Vagina (tissue), 2 donors: ENCODE results near the gene MUS81. TPM values are rescaled to one million over a fixed set of nuclear protein-coding genes. Genes with fewer than 3 reads are reported as not detected.

ENCODE experiments used
- DNase-seq, 2 donors: peaks; one replicate each; pipeline ENCODE4 v3.0.0-alpha.2; 2017; ENCODE audit errors: extremely low spot score in 2 of 2
- H3K27ac ChIP-seq: fragments of 200-600 bp; sonication (generic); one replicate; pipeline ENCODE4 v1.5.1; 2019
- H3K27me3 ChIP-seq: fragments of 200-600 bp; sonication (generic); one replicate; pipeline ENCODE4 v1.5.1; 2019
- H3K36me3 ChIP-seq, 2 donors: fragments of 200-600 bp; sonication (generic); one replicate each; pipeline ENCODE4 v1.5.1; 2017 to 2019
- H3K4me1 ChIP-seq: fragments of 200-600 bp; sonication (generic); one replicate; pipeline ENCODE4 v1.5.1; 2019
- H3K4me3 ChIP-seq, 2 donors: fragments of 200-600 bp; sonication (generic); 1 replicate in 1 of 2; 2 replicates in 1 of 2; pipeline ENCODE4 v1.5.1; 2016 to 2019
- H3K9me3 ChIP-seq: fragments of 200-600 bp; sonication (generic); one replicate; pipeline ENCODE4 v1.5.1; 2019
- CTCF ChIP-seq, 3 experiments: fragments of 450-650 bp in 2 of 3; fragments of 200-600 bp in 1 of 3; sonication (generic) in 1 of 3; IDR thresholded peaks; one replicate each; pipeline ENCODE4 v1.5.1; 2017 to 2019; ENCODE audit warnings: antibody characterized with exemption in 3 of 3, mild to moderate bottlenecking in 2 of 3, moderate library complexity in 2 of 3
- POLR2A ChIP-seq, 2 donors: fragments of 450-650 bp; IDR thresholded peaks; one replicate each; pipeline ENCODE4 v1.6.1; 2017; ENCODE audit warnings: antibody characterized with exemption in 2 of 2, mild to moderate bottlenecking in 2 of 2, moderate library complexity in 2 of 2
- POLR2AphosphoS5 ChIP-seq, 2 donors: sonication (generic); formaldehyde crosslinking; IDR thresholded peaks; one replicate each; pipeline ENCODE4 v1.9.0; 2017; ENCODE audit warnings: antibody characterized with exemption in 2 of 2, mild to moderate bottlenecking in 2 of 2, low read depth in 1 of 2; ENCODE audit not compliant: insufficient read depth in 1 of 2
- intact Hi-C: fragments of 100-400 bp; cut with DNase I; formaldehyde crosslinking; loops from one replicate; pipeline ENCODE4 v1.15.1; 2023
- total RNA-seq: library from RNA; depleted of rRNA; stranded (reverse); fragments of >200 nt; gene quantifications from one replicate; pipeline ENCODE4 v1.2.3, GENCODE V29; 2016

The MUS81 gene
- total RNA-seq, 1 donor from 2014 or later = 48.9 TPM

- no peak for DNase-seq
- intact Hi-C loops = no loop called here
- H3K27me3 ChIP-seq = no peaks in the 10 kb centered on the region
- H3K9me3 ChIP-seq = no peaks in the 10 kb centered on the region
- H3K4me3 ChIP-seq = no peak overlapping the region
- H3K27ac ChIP-seq = no peak overlapping the region
- peaks cover 18% of the 10 kb centered on the region for H3K4me1 ChIP-seq
- TF ChIP-seq POLR2AphosphoS5 (IDR thresholded peaks at IDR 0.05; ENCODE audit: insufficient read depth in 1 of 2, low read depth in 1 of 2) (no peak), POLR2A (IDR thresholded peaks at IDR 0.05) (no peak), CTCF (IDR thresholded peaks at IDR 0.05) (no peak)
- peaks cover 0 to 49% of the 10 kb centered on the region in 2 donors for H3K36me3 ChIP-seq
Observed at GRCh38 chr11:65851811-65852507, 8.3 kb upstream of the MUS81 start.

DNA sequence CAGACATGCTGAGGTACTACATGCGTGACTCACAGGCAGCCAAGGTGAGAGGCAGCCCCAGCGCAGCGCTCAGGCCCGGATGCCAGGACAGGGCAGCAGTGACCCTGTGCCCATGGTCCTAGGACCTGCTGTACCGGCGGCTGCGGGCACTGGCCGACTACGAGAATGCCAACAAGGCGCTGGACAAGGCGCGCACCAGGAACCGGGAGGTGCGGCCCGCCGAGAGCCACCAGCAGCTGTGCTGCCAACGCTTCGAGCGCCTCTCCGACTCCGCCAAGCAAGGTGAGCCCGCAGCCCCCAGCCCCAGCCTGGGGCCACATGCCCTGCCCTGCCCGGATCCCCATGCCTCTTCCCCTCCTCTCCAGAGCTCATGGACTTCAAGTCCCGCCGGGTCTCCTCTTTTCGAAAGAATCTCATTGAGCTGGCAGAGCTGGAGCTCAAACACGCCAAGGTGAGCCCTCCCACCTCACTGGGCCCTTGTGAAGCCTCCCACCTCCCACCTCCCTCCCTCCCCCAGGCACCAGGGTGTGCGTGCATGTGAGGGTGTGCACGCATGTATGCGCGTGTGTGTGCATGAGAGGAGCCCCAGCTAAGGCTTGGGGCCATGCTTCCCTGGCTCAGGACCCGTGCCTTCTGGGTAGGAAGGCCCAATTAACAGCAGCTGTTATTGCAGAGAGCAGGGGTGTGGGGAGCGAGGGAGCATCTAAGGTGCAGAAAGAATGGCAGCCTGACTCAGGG lies 7.6 kb upstream of the MUS81 start:
- Histone ChIP-seq H3K9me3 (no peaks in the 10 kb centered on the region), H3K4me1 (peaks cover 18% of the 10 kb centered on the region), H3K27me3 (no peaks in the 10 kb centered on the region), H3K4me3 (no peak overlapping the region), H3K36me3 (peaks cover 0 to 49% of the 10 kb centered on the region in 2 donors), H3K27ac (no peak overlapping the region)
- TF ChIP-seq POLR2A (IDR thresholded peaks at IDR 0.05) = no peak
- TF ChIP-seq POLR2AphosphoS5 (IDR thresholded peaks at IDR 0.05; ENCODE audit: insufficient read depth in 1 of 2, low read depth in 1 of 2) = no peak
- no peak for TF ChIP-seq CTCF (IDR thresholded peaks at IDR 0.05)
- DNase-seq = no peak
- intact Hi-C loops = no loop called here

DNA sequence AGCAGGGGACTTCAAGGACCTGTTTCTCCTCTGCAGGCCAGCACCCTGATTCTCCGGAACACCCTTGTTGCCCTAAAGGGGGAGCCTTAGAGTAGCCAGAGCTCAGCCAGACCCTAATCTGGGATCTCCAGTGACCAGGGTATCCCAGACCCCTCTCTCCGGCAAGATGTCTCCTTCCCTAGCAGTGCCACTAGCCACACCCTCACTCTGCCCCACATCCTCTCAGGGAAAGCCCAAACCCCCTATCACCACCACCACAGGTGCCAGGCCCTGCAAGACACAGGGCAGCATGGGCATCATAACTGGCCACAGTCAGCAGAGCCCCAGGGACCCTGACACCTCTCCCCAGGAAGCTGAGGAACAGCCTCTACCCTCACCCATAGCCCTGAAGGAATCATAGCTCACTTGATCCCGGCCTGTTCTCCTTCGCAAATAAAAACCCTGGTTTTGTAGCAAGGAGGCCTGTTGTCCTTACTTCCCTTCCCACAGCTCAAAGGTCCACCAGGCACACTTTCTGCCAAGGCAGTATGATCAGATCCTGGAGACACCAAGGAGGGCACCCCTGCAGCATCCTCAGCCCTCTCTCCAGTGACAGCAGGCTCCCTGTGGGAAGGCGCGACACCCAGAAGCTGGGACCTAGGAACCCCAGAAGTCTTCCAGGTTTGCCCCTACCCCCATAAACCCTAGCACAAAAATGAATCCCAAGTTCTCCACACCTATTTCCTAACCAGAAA lies 6.8 kb upstream of the MUS81 start:
- no peak overlapping the region for H3K4me3 ChIP-seq
- no peaks in the 10 kb centered on the region for H3K27me3 ChIP-seq
- H3K4me1 ChIP-seq = peaks cover 18% of the 10 kb centered on the region
- intact Hi-C loops = no loop called here
- no peaks in the 10 kb centered on the region for H3K9me3 ChIP-seq
- no peak overlapping the region for H3K27ac ChIP-seq
- peaks cover 0 to 49% of the 10 kb centered on the region in 2 donors for H3K36me3 ChIP-seq
- no peak for TF ChIP-seq CTCF (IDR thresholded peaks at IDR 0.05)
- no peak for TF ChIP-seq POLR2AphosphoS5 (IDR thresholded peaks at IDR 0.05; ENCODE audit: insufficient read depth in 1 of 2, low read depth in 1 of 2)
- no peak for TF ChIP-seq POLR2A (IDR thresholded peaks at IDR 0.05)
- DNase-seq = no peak

DNA sequence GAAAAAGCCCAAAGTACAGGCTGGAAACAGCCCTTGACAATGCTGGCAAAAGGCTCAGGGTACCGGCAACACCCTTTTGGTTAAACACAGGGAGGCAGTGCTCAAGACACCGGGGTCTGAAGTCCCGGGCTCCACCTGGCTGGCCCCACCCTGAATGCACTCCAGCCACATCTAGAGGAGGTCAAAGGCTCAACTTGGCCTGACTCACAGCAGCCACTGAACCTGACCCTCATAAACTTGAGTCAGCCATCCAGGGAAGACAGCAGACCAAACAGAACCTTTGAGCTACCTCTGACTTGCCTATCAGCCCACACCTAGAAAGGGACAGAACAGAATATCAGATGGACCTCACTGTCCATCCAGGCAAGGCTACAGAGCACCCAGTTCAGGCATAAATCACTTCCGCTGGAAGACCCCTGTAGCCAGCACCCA lies 6.1 kb upstream of the MUS81 start:
- peaks cover 0 to 49% of the 10 kb centered on the region in 2 donors for H3K36me3 ChIP-seq

More for the DNA sequence above, 6.1 kb upstream of the MUS81 start:
- H3K27ac ChIP-seq = no peak overlapping the region
- H3K27me3 ChIP-seq = no peaks in the 10 kb centered on the region
- intact Hi-C loops = no loop called here
- TF ChIP-seq POLR2A (IDR thresholded peaks at IDR 0.05) = no peak
- no peaks in the 10 kb centered on the region for H3K9me3 ChIP-seq
- peaks cover 24% of the 10 kb centered on the region for H3K4me1 ChIP-seq
- no peak for DNase-seq
- no peak overlapping the region for H3K4me3 ChIP-seq
